Nephron progenitor cell (in vitro differentiated cells): ENCODE data around the gene ATF1.

ENCODE experiments used
- DNase-seq: peaks from one replicate; pipeline ENCODE4 v3.0.0; 2021
- H3K27ac Mint-ChIP-seq: 2 replicates; pipeline ENCODE4 v1.8.0; 2021; ENCODE audit warnings: mild to moderate bottlenecking, moderate library complexity, mixed read lengths
- H3K27me3 Mint-ChIP-seq: 2 replicates; pipeline ENCODE4 v1.8.0; 2021; ENCODE audit warnings: mild to moderate bottlenecking, low read depth, mixed read lengths; ENCODE audit not compliant: poor library complexity
- H3K36me3 Mint-ChIP-seq: 2 replicates; pipeline ENCODE4 v1.8.0; 2021; ENCODE audit warnings: low read depth, mixed read lengths
- H3K4me1 Mint-ChIP-seq: 2 replicates; pipeline ENCODE4 v1.8.0; 2021; ENCODE audit warnings: mixed read lengths
- H3K4me3 Mint-ChIP-seq: 2 replicates; pipeline ENCODE4 v1.8.0; 2021; ENCODE audit warnings: mild to moderate bottlenecking, moderate library complexity, mixed read lengths
- H3K9me3 Mint-ChIP-seq: 2 replicates; pipeline ENCODE4 v1.8.0; 2021; ENCODE audit warnings: mild to moderate bottlenecking, moderate library complexity, mixed read lengths
- CTCF ChIP-seq: fragments of 200-600 bp; sonication (generic); IDR thresholded peaks from 2 replicates; pipeline ENCODE4 v1.5.0; 2021; ENCODE audit warnings: antibody characterized with exemption

Gene ATF1

DNA sequence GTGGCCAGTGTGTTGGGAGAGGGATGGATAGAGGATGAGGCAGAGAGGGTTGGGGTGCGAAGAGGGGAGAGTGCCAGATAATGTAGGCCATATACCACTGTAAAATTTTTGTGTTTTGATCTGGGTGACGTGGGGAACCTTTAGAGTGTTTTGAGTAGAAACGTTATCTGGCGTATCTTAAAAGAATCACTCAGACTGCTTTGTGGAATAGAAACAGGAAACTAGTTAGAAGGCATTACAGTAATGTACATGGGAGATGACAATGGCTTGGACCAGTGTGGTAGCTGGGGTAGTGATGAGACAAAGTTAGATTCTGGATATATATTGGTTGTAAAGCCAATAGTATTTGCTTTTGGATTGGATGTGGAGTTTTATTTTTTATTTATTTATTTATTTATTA lies 20.6 kb downstream of the ATF1 start:
- peaks cover 69% of the 10 kb centered on the region for H3K36me3 Mint-ChIP-seq
- H3K27me3 Mint-ChIP-seq = no peaks in the 10 kb centered on the region
- no peak for DNase-seq
- H3K9me3 Mint-ChIP-seq = peaks cover 21% of the 10 kb centered on the region
- no peak overlapping the region for H3K4me3 Mint-ChIP-seq
- no peak overlapping the region for H3K27ac Mint-ChIP-seq
- no peaks in the 10 kb centered on the region for H3K4me1 Mint-ChIP-seq
- TF ChIP-seq CTCF = no peak

GRCh38 chr12:50785406-50786001 lies 21.6 kb downstream of the ATF1 start:
- Mint-ChIP-seq H3K4me3 (no peak overlapping the region), H3K36me3 (peaks cover 63% of the 10 kb centered on the region), H3K27ac (no peak overlapping the region), H3K27me3 (no peaks in the 10 kb centered on the region), H3K4me1 (no peaks in the 10 kb centered on the region), H3K9me3 (peaks cover 20% of the 10 kb centered on the region)
- no peak for DNase-seq
- TF ChIP-seq CTCF = no peak

DNA sequence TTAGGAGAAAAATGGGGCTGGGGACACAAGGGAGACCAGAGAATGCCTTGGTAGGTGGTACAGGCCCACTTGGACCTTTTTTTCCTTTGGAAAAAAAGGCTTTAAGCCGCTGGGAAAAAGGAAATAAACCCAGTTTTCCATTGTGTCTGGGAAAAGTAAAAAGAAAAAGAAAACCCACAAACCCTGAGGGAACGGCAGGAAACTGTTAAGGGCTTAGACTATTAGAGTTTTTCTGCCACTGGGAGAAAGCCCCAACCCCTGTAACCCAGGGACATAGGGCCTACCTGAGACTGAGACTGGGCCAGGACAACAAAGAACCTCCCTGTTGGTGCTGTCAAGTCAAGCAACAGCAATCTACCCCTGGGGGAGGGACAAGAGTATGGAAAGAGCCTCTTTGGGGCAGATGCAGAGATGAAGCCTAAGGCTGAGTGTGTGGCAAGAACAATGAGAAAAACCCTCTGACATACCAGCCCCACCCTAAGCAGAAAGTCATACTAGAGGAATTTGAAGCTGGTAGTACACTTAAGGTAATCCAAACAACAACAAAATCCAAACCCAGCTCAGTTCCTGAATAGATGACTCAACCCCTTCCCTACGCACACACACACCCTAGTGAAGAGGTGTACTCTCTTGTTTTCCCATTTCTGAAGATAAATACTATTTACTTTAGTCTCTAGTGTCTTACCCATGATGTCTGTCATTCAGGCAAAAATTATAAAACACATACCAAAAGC lies 22.8 kb downstream of the ATF1 start:
- H3K4me1 Mint-ChIP-seq = no peaks in the 10 kb centered on the region
- H3K27me3 Mint-ChIP-seq = peaks cover 3% of the 10 kb centered on the region
- peaks cover 20% of the 10 kb centered on the region for H3K9me3 Mint-ChIP-seq
- DNase-seq = no peak
- H3K36me3 Mint-ChIP-seq = peaks cover 62% of the 10 kb centered on the region
- no peak overlapping the region for H3K27ac Mint-ChIP-seq
- no peak for TF ChIP-seq CTCF
- no peak overlapping the region for H3K4me3 Mint-ChIP-seq

DNA sequence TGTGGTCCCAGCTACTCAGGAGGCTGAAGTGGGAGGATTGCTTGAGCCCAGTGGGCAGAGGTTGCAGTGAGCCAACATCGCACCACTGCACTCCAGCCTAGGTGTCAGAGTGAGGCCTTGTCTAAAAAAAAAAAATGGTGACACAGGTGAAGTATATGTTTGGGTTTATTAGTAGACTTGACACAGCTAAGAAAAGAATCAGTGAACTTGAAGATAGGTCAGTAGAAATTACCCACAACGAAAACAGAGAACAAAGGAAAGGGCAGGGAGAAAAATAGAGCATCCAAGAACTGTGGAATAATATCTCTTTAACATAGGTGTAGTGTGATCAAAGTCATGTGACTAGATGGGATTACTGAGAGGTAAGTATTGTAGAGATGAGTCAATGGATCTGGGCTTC lies 23.7 kb downstream of the ATF1 start:
- Mint-ChIP-seq H3K27ac (no peak overlapping the region), H3K36me3 (peaks cover 57% of the 10 kb centered on the region), H3K9me3 (peaks cover 20% of the 10 kb centered on the region), H3K4me1 (no peaks in the 10 kb centered on the region), H3K4me3 (no peak overlapping the region), H3K27me3 (peaks cover 3% of the 10 kb centered on the region)
- no peak for DNase-seq
- no peak for TF ChIP-seq CTCF

- Mint-ChIP-seq H3K9me3 (peaks cover 20% of the 10 kb centered on the region), H3K36me3 (peaks cover 57% of the 10 kb centered on the region), H3K4me1 (no peaks in the 10 kb centered on the region), H3K27me3 (peaks cover 3% of the 10 kb centered on the region), H3K27ac (no peak overlapping the region), H3K4me3 (no peak overlapping the region)
- no peak for DNase-seq
- TF ChIP-seq CTCF = no peak
Observed at GRCh38 chr12:50788561-50788960, 24.7 kb downstream of the ATF1 start.

GRCh38 chr12:50790081-50790480 lies 26.2 kb downstream of the ATF1 start:
- Mint-ChIP-seq H3K36me3 (peaks cover 50% of the 10 kb centered on the region), H3K4me3 (no peak overlapping the region), H3K9me3 (peaks cover 20% of the 10 kb centered on the region), H3K27me3 (peaks cover 3% of the 10 kb centered on the region), H3K4me1 (no peaks in the 10 kb centered on the region), H3K27ac (no peak overlapping the region)
- TF ChIP-seq CTCF = no peak
- DNase-seq = no peak
